NK-92 treated with Interleukin-12 subunit alpha and Interleukin-12 subunit beta, amount 100 ng/mL, for 24 hours (cell line): ENCODE results near the gene UROC1.

ENCODE experiments used
- DNase-seq: peaks from one replicate; lab custom pipeline; 2025; lab: John Stamatoyannopoulos, UW

Gene UROC1

GRCh38 chr3:126516152-126516935 lies 1.2 kb downstream of the UROC1 start:
- DNase-seq = no peak

DNA sequence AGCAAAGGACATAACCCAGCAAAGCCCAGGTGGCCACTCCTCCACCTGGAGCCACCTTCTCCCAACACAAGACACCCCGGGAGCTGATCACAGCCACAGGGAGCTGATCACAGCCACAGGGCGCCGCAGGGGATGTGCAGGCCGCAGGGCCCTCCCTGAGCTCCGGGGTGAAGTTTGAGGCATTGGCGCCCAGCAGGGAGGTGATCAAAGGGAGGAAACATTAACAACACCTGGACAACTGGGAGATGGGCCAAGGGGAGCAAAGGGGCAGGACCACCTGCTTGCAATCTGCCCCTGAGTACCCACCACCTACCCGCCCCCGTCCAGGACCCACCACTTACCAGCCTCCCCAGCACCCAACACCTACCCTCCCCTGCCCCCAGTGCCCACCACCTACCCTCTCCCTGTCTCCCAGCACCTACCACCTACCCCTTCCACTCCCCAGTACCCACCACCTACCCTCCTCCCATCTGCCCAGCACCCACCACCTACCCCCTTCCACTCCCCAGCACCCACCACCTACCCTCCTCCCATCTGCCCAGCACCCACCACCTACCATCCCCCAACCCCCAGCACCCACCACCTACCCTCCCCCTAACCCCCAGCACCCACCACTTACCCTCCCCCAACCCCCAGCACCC lies 2.4 kb downstream of the UROC1 start:
- no peak for DNase-seq

- DNase-seq = no peak
Measured at GRCh38 chr3:126514161-126514560, 3.4 kb downstream of the UROC1 start.

- DNase-seq = no peak
Measured at GRCh38 chr3:126512916-126513650, 4.5 kb downstream of the UROC1 start.

GRCh38 chr3:126512026-126512425 lies 5.5 kb downstream of the UROC1 start:
- no peak for DNase-seq

GRCh38 chr3:126511291-126511690 lies 6.3 kb downstream of the UROC1 start:
- DNase-seq = no peak

DNA sequence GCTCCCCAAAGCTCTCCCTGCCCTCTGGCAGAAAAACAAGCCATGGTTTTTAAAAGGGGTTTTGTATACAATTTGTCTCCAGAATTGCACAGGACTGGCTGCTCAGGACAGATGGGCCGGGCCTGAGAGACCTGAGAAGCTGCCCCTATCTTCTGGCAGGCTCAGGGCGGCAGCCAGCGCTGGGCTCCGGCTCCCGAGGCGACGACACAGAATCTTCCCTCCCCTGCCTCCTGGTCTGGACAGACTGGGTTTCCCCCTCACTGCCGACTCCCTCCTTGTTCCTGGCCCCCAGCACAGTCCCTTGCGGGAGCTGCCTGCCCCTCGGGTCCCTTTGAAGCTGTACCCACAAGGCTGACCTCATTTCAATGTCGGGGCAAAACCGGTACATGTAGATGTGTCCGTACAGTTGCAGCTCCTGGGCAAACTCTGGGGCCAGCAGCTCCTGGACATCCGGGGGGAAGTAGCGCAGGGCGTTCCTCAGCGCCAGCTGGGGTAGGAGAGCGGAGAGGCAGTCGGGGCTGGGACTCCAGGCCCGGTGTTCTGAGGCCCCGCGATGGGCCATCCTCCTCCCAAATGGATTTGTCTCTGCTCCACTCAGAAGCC lies 7.2 kb downstream of the UROC1 start:
- DNase-seq = no peak

DNA sequence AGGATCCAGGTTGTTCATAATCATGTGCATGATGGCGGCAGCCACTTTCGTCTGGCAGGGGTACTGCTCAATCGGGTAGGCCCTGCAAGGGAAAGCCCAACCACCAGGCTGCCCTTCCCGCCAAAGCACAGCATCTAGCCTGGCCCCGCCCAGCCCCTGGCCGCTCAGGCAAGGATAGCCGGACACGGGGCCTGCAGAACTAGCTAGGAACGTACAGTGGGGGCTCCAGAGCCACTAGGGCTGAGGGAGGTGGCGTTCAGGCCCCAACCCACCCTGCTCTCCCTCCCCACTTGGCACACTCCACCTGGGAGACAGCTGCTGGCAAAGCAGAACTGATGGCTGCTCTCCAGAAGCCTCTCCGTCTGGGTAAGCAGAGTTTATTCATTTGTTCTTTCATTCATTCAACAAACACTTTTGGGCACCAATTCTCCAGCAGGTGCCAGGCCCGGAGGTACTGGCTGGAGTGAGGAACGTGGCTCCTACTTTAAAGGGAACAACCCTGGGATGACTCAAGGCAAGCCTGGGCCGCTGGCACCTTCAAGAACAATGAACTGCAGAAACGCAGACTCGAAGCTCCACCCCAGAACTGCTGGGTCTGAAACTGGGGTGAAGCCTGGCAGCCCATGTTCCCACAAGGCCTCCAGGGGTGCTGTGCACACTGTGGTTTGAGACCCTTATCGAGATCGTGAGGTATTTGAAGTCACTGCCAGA lies 7.8 kb downstream of the UROC1 start:
- DNase-seq = no peak

DNA sequence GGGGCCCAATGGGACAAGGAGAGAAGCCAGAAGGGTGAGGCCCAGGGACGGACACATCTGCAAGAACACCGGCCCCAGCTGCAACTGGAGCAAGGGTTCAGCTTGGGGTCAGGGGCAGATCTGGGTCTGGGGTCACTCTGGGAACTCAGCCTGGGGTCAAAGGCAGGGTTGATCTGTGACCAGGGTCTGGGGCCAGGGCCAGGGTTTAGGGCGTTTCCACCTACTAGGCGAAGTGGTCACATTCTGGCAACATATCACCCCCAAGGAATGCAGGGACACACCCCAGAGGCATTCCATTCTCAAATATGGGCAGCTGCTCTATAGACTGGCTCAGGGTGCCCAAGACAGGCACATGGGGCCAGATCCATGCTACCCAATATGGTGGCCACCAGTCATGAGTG lies 9.0 kb downstream of the UROC1 start:
- DNase-seq = no peak

DNA sequence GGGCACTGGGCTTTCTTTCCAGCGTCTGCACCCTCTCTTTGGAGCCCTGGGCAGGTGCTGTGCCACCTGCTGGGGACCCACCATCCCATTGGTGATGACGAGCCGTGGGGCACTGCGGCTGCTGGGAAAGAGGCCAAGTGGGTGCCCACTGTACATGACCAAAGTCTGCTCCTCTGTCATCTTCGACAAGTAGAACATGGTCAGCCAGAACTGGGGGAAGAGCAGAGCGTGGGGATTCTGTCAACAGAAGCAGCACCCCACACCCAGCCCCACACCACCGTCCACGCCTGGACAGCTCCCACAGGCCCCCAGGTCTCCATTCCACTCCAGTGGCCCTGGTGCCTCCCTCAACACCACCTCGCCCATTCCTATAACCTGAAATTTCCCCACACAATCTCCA lies 9.7 kb downstream of the UROC1 start:
- no peak for DNase-seq

DNA sequence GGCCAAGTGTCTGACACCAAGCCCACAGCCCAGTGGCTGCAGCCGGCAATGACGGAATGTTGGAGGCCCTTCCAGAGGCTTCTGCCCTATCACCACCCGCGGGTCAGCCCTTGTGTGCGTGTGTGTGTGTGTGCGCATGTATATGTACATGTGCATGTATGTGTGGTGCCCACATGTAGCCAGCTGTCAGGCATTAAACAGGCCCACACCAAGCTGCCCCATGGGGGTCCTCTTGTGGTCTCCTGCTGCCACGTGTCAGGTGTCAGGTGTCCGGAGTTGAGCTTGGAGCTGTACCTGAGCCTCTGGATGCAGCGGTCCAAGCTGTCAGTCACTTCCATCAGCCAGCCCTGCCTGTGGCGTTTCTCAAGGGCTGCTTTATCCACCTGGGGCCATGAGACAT lies 13.9 kb downstream of the UROC1 start:
- no peak for DNase-seq

DNA sequence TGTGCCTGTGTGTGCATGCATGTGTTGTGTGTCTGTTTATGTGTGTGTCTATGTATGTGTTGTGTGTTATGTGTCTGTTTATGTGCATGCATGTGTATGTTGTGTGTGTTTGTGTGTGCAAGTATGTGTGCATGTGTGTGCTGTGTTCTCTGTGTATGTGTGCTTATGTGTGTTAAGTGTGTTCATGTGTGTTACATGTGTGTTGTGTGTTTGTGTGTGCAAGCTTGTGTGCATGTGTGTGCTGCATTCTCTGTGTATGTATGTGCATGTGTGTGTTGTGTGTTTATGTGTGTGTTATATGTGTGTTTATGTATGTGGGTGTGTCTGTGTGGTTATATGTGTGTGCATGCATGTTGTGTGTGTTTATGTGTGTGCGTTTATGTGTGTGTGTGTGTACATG lies 14.9 kb downstream of the UROC1 start:
- DNase-seq = no peak

GRCh38 chr3:126501736-126502135 lies 15.8 kb downstream of the UROC1 start:
- DNase-seq = no peak

GRCh38 chr3:126501054-126501453 lies 16.5 kb downstream of the UROC1 start:
- DNase-seq = no peak

- DNase-seq = no peak
Measured at GRCh38 chr3:126500016-126500415, 17.6 kb downstream of the UROC1 start.

DNA sequence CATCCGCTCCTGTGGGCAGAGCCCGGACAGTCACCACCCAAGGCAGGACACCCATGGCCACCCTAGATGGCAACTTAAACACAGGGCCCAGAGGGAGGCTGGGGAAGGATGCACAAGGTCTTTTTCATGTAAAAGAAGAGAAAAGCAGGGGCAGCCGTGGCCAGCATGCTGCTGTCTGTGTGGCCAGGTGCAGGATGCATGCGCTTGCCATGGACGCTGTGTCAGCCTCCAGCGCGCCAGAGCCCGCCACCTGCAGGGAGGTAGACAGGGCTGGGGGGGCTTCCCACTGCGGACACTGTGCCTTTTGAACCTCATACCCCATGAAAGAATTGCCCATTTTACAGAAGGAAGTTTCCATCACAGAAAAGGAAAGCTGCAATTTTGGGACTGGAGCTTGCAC lies 18.2 kb downstream of the UROC1 start:
- DNase-seq = no peak

GRCh38 chr3:126498929-126499328 lies 18.6 kb downstream of the UROC1 start:
- no peak for DNase-seq

GRCh38 chr3:126498461-126498860 lies 19.1 kb downstream of the UROC1 start:
- DNase-seq = no peak

DNA sequence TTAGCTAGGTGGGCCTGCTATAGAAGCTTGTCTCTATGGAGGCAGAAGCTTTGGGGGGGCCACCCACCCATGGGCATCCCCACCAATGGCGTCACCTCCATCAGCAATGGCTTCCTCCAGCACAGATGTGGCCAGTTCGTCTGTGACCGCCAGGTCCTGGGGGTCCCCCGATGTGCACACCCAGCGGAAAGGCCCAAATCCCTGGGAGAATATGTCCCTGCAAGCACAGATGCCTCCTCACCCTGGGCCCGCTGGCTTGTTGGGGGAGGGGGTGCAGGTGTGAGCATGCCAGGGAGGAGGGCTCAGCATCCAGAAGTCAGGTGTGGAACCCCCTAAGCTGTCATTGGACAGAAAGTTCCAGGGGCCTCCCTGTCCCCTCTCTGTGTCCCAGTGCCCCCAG lies 19.6 kb downstream of the UROC1 start:
- no peak for DNase-seq

DNA sequence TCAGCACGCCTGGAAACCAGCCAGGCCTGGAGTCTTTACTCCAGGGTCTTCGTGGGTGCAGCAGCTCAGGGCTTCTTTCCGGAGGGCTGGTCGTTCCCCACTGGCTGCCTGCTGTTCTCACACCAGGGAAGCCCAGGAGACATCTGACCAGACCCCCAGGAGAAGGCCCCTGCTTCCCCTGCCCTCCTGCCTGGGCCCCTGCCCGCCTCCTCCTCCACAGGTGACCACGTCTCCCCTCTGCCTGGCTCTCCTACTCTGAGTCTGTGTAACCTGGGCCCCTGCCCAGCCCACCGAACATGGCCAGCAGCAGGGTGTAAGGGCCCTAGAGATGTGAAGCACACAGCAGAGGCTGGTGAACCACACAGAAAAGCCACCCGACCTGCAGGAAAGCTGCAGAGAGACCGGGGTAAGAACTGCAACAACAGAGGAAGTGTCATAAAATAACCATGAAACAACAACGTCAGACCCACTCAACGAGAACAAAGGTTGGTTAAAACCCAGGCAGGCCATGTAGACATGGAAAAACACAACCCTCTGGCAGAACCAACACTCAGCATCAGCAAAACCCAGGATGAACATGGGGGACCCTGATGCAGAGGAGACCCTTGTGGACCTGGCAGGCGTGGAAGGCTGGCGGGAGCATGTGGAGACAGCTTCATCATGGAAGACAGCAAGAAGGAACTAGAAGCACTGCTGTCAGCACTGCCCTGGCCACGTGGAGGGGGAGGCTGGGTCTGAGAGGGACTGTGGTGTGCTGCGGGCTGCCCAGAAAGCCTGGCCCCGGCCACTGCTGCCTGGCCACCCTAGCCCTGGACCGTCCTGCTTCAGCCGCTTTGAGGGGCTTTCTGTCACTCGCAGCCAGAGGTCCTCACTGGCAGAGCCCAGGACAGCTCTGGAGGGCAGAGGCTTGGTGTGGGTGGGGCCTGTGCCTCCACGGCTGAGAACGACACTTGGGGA lies 20.4 kb downstream of the UROC1 start:
- DNase-seq = no peak

- no peak for DNase-seq
Measured at GRCh38 chr3:126495786-126496185, 21.8 kb downstream of the UROC1 start.
